WTC11 (cell line): ENCODE results near the gene SHROOM2. TPM values are rescaled to one million over a fixed set of nuclear protein-coding genes. Genes with fewer than 3 reads are reported as not detected.

Experiments used
- ATAC-seq: fragments of 200-7000 bp; cut with Tn5 transposase; 2 replicates; pipeline ENCODE4 v1.10.0; 2021; ENCODE audit warnings: mild to moderate bottlenecking, moderate library complexity
- CTCF ChIA-PET: fragments of 300-600 bp; sonication (Branson Sonifier 250); formaldehyde crosslinking; loops from one replicate; lab custom pipeline; 2021; ENCODE audit warnings: antibody characterized with exemption; lab: Charles Lee
- POLR2A ChIA-PET: fragments of 350-600 bp; sonication (Branson Sonifier 250); formaldehyde crosslinking; loops from one replicate; lab custom pipeline; 2021; ENCODE audit warnings: antibody characterized with exemption; lab: Charles Lee
- DNase-seq: peaks from one replicate; pipeline ENCODE4 v3.0.0; 2021; ENCODE audit warnings: low spot score
- H3K27ac Mint-ChIP-seq: 2 replicates; pipeline ENCODE4 v1.8.0; 2021; ENCODE audit warnings: mixed read lengths
- H3K27me3 Mint-ChIP-seq: 2 replicates; pipeline ENCODE4 v1.8.0; 2021; ENCODE audit warnings: low read depth, mild to moderate bottlenecking, moderate library complexity, mixed read lengths
- H3K36me3 Mint-ChIP-seq: 2 replicates; pipeline ENCODE4 v1.8.0; 2021; ENCODE audit warnings: mixed read lengths
- H3K4me1 Mint-ChIP-seq: 2 replicates; pipeline ENCODE4 v1.8.0; 2022; ENCODE audit warnings: mixed read lengths
- H3K4me3 Mint-ChIP-seq: 2 replicates; pipeline ENCODE4 v1.8.0; 2021; ENCODE audit warnings: mild to moderate bottlenecking, moderate library complexity, mixed read lengths
- H3K9me3 Mint-ChIP-seq: 2 replicates; pipeline ENCODE4 v1.8.0; 2021; ENCODE audit warnings: mixed read lengths
- ATF1 ChIP-seq: sonication (generic); formaldehyde crosslinking; IDR thresholded peaks from 2 replicates; pipeline ENCODE4 v1.8.1; 2023; ENCODE audit warnings: mild to moderate bottlenecking, moderate library complexity, missing genetic modification reagents
- ELF4 ChIP-seq: sonication (generic); formaldehyde crosslinking; IDR thresholded peaks from 2 replicates; pipeline ENCODE4 v1.8.1; 2022; ENCODE audit warnings: low read depth, mild to moderate bottlenecking, moderate library complexity, missing genetic modification reagents
- EMX1 ChIP-seq: fragments of 250-450 bp; sonication (Bioruptor Pico); IDR thresholded peaks from 2 replicates; pipeline ENCODE4 v1.8.0; 2021; ENCODE audit warnings: mild to moderate bottlenecking
- FOXP1 ChIP-seq: sonication (generic); formaldehyde crosslinking; IDR thresholded peaks from 2 replicates; pipeline ENCODE4 v1.8.0; 2022; ENCODE audit warnings: missing genetic modification reagents, mild to moderate bottlenecking, moderate library complexity, borderline replicate concordance
- HMGA2 ChIP-seq: fragments of 250-450 bp; sonication (Bioruptor Pico); IDR thresholded peaks from 2 replicates; pipeline ENCODE4 v1.4.0; 2021; ENCODE audit warnings: mild to moderate bottlenecking, moderate library complexity
- MXD4 ChIP-seq: fragments of 250-450 bp; sonication (Bioruptor Pico); IDR thresholded peaks from 2 replicates; pipeline ENCODE4 v1.8.0; 2021; ENCODE audit warnings: mild to moderate bottlenecking, moderate library complexity, borderline replicate concordance
- MYBL2 ChIP-seq: sonication (generic); formaldehyde crosslinking; IDR thresholded peaks from 2 replicates; pipeline ENCODE4 v1.8.1; 2023; ENCODE audit warnings: mild to moderate bottlenecking, moderate library complexity, missing genetic modification reagents
- NFYB ChIP-seq: sonication (generic); formaldehyde crosslinking; conservative IDR thresholded peaks from 2 replicates; pipeline ENCODE4 v1.8.0; 2022; ENCODE audit warnings: low read depth, missing genetic modification reagents
- SOX15 ChIP-seq: fragments of 250-450 bp; sonication (Bioruptor Pico); IDR thresholded peaks from 2 replicates; pipeline ENCODE4 v1.9.0; 2021; ENCODE audit warnings: mild to moderate bottlenecking
- TEAD1 ChIP-seq: sonication (generic); formaldehyde crosslinking; IDR thresholded peaks from 2 replicates; pipeline ENCODE4 v1.8.0; 2022; ENCODE audit warnings: mild to moderate bottlenecking, missing genetic modification reagents
- TEAD4 ChIP-seq: sonication (generic); formaldehyde crosslinking; IDR thresholded peaks from 2 replicates; pipeline ENCODE4 v1.8.0; 2022; ENCODE audit warnings: mild to moderate bottlenecking, missing genetic modification reagents
- ZNF263 ChIP-seq: sonication (generic); formaldehyde crosslinking; IDR thresholded peaks from 2 replicates; pipeline ENCODE4 v1.8.1; 2022; ENCODE audit warnings: low read depth, mild to moderate bottlenecking, moderate library complexity, missing genetic modification reagents
- total RNA-seq: library from RNA; stranded (reverse); gene quantifications from 3 replicates; pipeline ENCODE4 v1.2.3, GENCODE V29; 2021
- TF ChIP-seq, protein P1 (sequence below): sonication (generic); formaldehyde crosslinking; IDR thresholded peaks from 2 replicates; pipeline ENCODE4 v1.8.0; 2022; ENCODE audit warnings: mild to moderate bottlenecking, missing genetic modification reagents
- TF ChIP-seq, protein P2 (sequence below): fragments of 250-450 bp; sonication (Bioruptor Pico); IDR thresholded peaks from 2 replicates; pipeline ENCODE4 v1.9.0; 2021; ENCODE audit warnings: mild to moderate bottlenecking, borderline replicate concordance
- TF ChIP-seq, protein P3 (sequence below): sonication (generic); formaldehyde crosslinking; IDR thresholded peaks from 2 replicates; pipeline ENCODE4 v1.8.0; 2022; ENCODE audit warnings: mild to moderate bottlenecking, missing genetic modification reagents
- TF ChIP-seq, protein P4 (sequence below): fragments of 200-600 bp; IDR thresholded peaks from 2 replicates; pipeline ENCODE4 v1.8.0; 2022; ENCODE audit warnings: antibody characterized with exemption
- TF ChIP-seq, protein P5 (sequence below): sonication (generic); formaldehyde crosslinking; IDR thresholded peaks from 2 replicates; pipeline ENCODE4 v1.8.1; 2023; ENCODE audit warnings: mild to moderate bottlenecking, missing genetic modification reagents, moderate library complexity
- TF ChIP-seq, protein P6 (sequence below): sonication (generic); formaldehyde crosslinking; IDR thresholded peaks from 2 replicates; pipeline ENCODE4 v1.8.1; 2023; ENCODE audit warnings: mild to moderate bottlenecking, missing genetic modification reagents
- TF ChIP-seq, protein P7 (sequence below): sonication (generic); formaldehyde crosslinking; IDR thresholded peaks from 2 replicates; pipeline ENCODE4 v1.8.1; 2022; ENCODE audit warnings: missing genetic modification reagents, borderline replicate concordance
- TF ChIP-seq, protein P8 (sequence below): fragments of 250-450 bp; sonication (Bioruptor Pico); IDR thresholded peaks from 2 replicates; pipeline ENCODE4 v2.1.2; 2022; ENCODE audit warnings: mild to moderate bottlenecking, moderate library complexity

The SHROOM2 gene
- total RNA-seq, 1 experiment from 2014 or later = 14.8 TPM

DNA sequence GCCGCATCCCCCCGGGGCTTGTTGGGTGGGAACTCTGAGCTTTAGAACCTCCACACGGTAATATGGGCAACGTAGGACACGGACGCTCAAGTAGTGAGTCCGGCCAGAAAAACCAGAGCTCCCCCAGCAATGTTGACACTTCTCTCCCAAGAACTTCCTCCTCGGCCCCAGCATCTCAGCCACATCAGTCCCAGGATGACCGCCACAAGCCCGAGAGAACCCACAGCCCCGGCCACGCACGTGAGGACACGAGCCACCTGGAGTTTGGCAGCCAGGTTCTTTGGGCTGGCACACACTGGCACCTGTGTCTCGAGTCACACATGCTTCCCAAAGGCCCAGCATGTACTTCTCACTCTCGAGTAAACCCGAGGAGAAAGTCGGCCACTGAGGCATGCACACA is 197.2 kb downstream of the SHROOM2 start:
- H3K27ac Mint-ChIP-seq = no peak overlapping the region
- ChIA-PET CTCF (no interaction called here), POLR2A (no interaction called here)
- H3K27me3 Mint-ChIP-seq = no peaks in the 10 kb centered on the region
- no peaks in the 10 kb centered on the region for H3K36me3 Mint-ChIP-seq
- no peaks in the 10 kb centered on the region for H3K9me3 Mint-ChIP-seq
- TF ChIP-seq SOX15 = no peak
- TF ChIP-seq, protein P1, sequence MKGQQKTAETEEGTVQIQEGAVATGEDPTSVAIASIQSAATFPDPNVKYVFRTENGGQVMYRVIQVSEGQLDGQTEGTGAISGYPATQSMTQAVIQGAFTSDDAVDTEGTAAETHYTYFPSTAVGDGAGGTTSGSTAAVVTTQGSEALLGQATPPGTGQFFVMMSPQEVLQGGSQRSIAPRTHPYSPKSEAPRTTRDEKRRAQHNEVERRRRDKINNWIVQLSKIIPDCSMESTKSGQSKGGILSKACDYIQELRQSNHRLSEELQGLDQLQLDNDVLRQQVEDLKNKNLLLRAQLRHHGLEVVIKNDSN = no peak
- no peak for TF ChIP-seq TEAD1 (CRISPR knock-in tag)
- TF ChIP-seq ZNF263 (CRISPR knock-in tag) = no peak
- TF ChIP-seq ATF1 (CRISPR knock-in tag) = no peak
- TF ChIP-seq MYBL2 = no peak
- TF ChIP-seq HMGA2 (CRISPR knock-in tag) = no peak
- TF ChIP-seq, protein P2, sequence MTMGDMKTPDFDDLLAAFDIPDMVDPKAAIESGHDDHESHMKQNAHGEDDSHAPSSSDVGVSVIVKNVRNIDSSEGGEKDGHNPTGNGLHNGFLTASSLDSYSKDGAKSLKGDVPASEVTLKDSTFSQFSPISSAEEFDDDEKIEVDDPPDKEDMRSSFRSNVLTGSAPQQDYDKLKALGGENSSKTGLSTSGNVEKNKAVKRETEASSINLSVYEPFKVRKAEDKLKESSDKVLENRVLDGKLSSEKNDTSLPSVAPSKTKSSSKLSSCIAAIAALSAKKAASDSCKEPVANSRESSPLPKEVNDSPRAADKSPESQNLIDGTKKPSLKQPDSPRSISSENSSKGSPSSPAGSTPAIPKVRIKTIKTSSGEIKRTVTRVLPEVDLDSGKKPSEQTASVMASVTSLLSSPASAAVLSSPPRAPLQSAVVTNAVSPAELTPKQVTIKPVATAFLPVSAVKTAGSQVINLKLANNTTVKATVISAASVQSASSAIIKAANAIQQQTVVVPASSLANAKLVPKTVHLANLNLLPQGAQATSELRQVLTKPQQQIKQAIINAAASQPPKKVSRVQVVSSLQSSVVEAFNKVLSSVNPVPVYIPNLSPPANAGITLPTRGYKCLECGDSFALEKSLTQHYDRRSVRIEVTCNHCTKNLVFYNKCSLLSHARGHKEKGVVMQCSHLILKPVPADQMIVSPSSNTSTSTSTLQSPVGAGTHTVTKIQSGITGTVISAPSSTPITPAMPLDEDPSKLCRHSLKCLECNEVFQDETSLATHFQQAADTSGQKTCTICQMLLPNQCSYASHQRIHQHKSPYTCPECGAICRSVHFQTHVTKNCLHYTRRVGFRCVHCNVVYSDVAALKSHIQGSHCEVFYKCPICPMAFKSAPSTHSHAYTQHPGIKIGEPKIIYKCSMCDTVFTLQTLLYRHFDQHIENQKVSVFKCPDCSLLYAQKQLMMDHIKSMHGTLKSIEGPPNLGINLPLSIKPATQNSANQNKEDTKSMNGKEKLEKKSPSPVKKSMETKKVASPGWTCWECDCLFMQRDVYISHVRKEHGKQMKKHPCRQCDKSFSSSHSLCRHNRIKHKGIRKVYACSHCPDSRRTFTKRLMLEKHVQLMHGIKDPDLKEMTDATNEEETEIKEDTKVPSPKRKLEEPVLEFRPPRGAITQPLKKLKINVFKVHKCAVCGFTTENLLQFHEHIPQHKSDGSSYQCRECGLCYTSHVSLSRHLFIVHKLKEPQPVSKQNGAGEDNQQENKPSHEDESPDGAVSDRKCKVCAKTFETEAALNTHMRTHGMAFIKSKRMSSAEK (CRISPR knock-in tag) = no peak
- TF ChIP-seq FOXP1 (CRISPR knock-in tag) = no peak
- TF ChIP-seq MXD4 (CRISPR knock-in tag) = no peak
- TF ChIP-seq NFYB (CRISPR knock-in tag) = no peak
- TF ChIP-seq, protein P3, sequence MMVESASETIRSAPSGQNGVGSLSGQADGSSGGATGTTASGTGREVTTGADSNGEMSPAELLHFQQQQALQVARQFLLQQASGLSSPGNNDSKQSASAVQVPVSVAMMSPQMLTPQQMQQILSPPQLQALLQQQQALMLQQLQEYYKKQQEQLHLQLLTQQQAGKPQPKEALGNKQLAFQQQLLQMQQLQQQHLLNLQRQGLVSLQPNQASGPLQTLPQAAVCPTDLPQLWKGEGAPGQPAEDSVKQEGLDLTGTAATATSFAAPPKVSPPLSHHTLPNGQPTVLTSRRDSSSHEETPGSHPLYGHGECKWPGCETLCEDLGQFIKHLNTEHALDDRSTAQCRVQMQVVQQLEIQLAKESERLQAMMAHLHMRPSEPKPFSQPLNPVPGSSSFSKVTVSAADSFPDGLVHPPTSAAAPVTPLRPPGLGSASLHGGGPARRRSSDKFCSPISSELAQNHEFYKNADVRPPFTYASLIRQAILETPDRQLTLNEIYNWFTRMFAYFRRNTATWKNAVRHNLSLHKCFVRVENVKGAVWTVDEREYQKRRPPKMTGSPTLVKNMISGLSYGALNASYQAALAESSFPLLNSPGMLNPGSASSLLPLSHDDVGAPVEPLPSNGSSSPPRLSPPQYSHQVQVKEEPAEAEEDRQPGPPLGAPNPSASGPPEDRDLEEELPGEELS (CRISPR knock-in tag) = no peak
- TF ChIP-seq, protein P4, sequence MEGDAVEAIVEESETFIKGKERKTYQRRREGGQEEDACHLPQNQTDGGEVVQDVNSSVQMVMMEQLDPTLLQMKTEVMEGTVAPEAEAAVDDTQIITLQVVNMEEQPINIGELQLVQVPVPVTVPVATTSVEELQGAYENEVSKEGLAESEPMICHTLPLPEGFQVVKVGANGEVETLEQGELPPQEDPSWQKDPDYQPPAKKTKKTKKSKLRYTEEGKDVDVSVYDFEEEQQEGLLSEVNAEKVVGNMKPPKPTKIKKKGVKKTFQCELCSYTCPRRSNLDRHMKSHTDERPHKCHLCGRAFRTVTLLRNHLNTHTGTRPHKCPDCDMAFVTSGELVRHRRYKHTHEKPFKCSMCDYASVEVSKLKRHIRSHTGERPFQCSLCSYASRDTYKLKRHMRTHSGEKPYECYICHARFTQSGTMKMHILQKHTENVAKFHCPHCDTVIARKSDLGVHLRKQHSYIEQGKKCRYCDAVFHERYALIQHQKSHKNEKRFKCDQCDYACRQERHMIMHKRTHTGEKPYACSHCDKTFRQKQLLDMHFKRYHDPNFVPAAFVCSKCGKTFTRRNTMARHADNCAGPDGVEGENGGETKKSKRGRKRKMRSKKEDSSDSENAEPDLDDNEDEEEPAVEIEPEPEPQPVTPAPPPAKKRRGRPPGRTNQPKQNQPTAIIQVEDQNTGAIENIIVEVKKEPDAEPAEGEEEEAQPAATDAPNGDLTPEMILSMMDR = no peak
- H3K4me1 Mint-ChIP-seq = peaks cover 26% of the 10 kb centered on the region
- DNase-seq (no peak), ATAC-seq (no peak)
- no peak overlapping the region for H3K4me3 Mint-ChIP-seq

DNA sequence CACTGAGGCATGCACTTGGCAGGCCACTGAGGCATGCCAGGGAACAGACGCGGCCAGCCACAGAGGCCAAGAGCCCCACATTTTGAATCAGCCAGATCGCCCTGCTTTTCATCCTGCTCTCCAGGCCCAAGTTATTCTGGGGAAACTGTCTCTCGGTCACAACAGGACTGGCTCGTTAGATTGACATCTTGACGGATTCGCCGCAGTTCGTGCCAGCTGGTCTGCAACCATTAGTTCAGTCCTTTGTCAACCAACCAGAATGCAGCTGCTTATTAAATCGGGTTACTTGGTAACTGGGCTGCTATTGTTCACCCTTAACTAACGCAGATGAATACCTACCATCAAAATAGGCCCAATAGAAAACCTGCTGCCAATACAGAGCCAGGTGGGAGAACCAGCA is 197.6 kb downstream of the SHROOM2 start:
- Mint-ChIP-seq H3K9me3 (no peaks in the 10 kb centered on the region), H3K4me1 (peaks cover 22% of the 10 kb centered on the region), H3K27me3 (no peaks in the 10 kb centered on the region), H3K36me3 (no peaks in the 10 kb centered on the region), H3K4me3 (no peak overlapping the region), H3K27ac (no peak overlapping the region)
- CTCF ChIA-PET = no interaction called here
- no peak for ATAC-seq
- no peak for DNase-seq
- POLR2A ChIA-PET = no interaction called here
- TF ChIP-seq, protein P5, sequence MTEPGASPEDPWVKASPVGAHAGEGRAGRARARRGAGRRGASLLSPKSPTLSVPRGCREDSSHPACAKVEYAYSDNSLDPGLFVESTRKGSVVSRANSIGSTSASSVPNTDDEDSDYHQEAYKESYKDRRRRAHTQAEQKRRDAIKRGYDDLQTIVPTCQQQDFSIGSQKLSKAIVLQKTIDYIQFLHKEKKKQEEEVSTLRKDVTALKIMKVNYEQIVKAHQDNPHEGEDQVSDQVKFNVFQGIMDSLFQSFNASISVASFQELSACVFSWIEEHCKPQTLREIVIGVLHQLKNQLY (CRISPR knock-in tag) = no peak
- no peak for TF ChIP-seq ELF4
- no peak for TF ChIP-seq EMX1 (CRISPR knock-in tag)
- TF ChIP-seq, protein P6, sequence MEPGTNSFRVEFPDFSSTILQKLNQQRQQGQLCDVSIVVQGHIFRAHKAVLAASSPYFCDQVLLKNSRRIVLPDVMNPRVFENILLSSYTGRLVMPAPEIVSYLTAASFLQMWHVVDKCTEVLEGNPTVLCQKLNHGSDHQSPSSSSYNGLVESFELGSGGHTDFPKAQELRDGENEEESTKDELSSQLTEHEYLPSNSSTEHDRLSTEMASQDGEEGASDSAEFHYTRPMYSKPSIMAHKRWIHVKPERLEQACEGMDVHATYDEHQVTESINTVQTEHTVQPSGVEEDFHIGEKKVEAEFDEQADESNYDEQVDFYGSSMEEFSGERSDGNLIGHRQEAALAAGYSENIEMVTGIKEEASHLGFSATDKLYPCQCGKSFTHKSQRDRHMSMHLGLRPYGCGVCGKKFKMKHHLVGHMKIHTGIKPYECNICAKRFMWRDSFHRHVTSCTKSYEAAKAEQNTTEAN (CRISPR knock-in tag) = no peak
- TF ChIP-seq, protein P4 = no peak
- TF ChIP-seq, protein P7, sequence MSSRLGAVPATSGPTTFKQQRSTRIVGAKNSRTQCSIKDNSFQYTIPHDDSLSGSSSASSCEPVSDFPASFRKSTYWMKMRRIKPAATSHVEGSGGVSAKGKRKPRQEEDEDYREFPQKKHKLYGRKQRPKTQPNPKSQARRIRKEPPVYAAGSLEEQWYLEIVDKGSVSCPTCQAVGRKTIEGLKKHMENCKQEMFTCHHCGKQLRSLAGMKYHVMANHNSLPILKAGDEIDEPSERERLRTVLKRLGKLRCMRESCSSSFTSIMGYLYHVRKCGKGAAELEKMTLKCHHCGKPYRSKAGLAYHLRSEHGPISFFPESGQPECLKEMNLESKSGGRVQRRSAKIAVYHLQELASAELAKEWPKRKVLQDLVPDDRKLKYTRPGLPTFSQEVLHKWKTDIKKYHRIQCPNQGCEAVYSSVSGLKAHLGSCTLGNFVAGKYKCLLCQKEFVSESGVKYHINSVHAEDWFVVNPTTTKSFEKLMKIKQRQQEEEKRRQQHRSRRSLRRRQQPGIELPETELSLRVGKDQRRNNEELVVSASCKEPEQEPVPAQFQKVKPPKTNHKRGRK (CRISPR knock-in tag) = no peak
- TF ChIP-seq TEAD4 (CRISPR knock-in tag) = no peak
- TF ChIP-seq, protein P8, sequence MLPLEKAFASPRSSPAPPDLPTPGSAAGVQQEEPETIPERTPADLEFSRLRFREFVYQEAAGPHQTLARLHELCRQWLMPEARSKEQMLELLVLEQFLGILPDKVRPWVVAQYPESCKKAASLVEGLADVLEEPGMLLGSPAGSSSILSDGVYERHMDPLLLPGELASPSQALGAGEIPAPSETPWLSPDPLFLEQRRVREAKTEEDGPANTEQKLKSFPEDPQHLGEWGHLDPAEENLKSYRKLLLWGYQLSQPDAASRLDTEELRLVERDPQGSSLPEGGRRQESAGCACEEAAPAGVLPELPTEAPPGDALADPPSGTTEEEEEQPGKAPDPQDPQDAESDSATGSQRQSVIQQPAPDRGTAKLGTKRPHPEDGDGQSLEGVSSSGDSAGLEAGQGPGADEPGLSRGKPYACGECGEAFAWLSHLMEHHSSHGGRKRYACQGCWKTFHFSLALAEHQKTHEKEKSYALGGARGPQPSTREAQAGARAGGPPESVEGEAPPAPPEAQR (CRISPR knock-in tag) = no peak
